ENCODE results near the gene MYCBP2.

- TF ChIP-seq, protein P1, sequence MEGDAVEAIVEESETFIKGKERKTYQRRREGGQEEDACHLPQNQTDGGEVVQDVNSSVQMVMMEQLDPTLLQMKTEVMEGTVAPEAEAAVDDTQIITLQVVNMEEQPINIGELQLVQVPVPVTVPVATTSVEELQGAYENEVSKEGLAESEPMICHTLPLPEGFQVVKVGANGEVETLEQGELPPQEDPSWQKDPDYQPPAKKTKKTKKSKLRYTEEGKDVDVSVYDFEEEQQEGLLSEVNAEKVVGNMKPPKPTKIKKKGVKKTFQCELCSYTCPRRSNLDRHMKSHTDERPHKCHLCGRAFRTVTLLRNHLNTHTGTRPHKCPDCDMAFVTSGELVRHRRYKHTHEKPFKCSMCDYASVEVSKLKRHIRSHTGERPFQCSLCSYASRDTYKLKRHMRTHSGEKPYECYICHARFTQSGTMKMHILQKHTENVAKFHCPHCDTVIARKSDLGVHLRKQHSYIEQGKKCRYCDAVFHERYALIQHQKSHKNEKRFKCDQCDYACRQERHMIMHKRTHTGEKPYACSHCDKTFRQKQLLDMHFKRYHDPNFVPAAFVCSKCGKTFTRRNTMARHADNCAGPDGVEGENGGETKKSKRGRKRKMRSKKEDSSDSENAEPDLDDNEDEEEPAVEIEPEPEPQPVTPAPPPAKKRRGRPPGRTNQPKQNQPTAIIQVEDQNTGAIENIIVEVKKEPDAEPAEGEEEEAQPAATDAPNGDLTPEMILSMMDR (IDR thresholded peaks at IDR 0.05; ENCODE audit: poor library complexity), result no peak
- TF ChIP-seq EZH2 (IDR thresholded peaks at IDR 0.05; ENCODE audit: borderline replicate concordance), result no peak
- TF ChIP-seq EZH2phosphoT487 (IDR thresholded peaks at IDR 0.05; ENCODE audit: low read depth, severe bottlenecking, unreplicated experiment), result no peak
Measured at GRCh38 chr13:77047649-77048343, 279.1 kb downstream of the MYCBP2 start.

All from hepatocyte (in vitro differentiated cells).